ENCODE data around the gene IL17RB. TPM values are rescaled to one million over a fixed set of nuclear protein-coding genes. Genes with fewer than 3 reads are reported as not detected.

Gene IL17RB
- total RNA-seq, 1 donor from 2014 or later = 23.2 TPM

GRCh38 chr3:53900666-53901331 is 54.4 kb downstream of the IL17RB start:
- DNase-seq (ENCODE audit: low spot score) = no peak
- ATAC-seq = no peak

GRCh38 chr3:53902067-53902466 is 55.7 kb downstream of the IL17RB start:
- ATAC-seq = no peak
- no peak for DNase-seq (ENCODE audit: low spot score)

GRCh38 chr3:53902711-53903110 is 56.3 kb downstream of the IL17RB start:
- no peak for ATAC-seq

GRCh38 chr3:53913401-53913800 is 67.0 kb downstream of the IL17RB start:
- no peak for ATAC-seq

More at GRCh38 chr3:53902711-53903110, 56.3 kb downstream of the IL17RB start:
- DNase-seq (ENCODE audit: low spot score) = no peak

More at GRCh38 chr3:53913401-53913800, 67.0 kb downstream of the IL17RB start:
- no peak for DNase-seq (ENCODE audit: low spot score)

Other genes with a start within 250 kb of the IL17RB start
- 44.7 TPM for gene CHDH, start 149 bp upstream of the IL17RB start, total RNA-seq
- 9.9 TPM for gene ACTR8, start 35.6 kb downstream of the IL17RB start, total RNA-seq
- gene SELENOK, start 45.3 kb downstream of the IL17RB start, total RNA-seq = 30.3 TPM